ENCODE measurements around the gene SPEF2.

- TF ChIP-seq EZH2 (IDR thresholded peaks at IDR 0.05; ENCODE audit: borderline replicate concordance) (no peak), CTCF (IDR thresholded peaks at IDR 0.05; ENCODE audit: poor library complexity) (no peak)
These were observed 225.2 kb downstream of the SPEF2 start for GRCh38 chr5:35842856-35843255.
